SU-DHL-6 (cell line): Measurements from ENCODE around the gene MAG.

Experiments used
- H2AFZ ChIP-seq: fragments of 200-600 bp; sonication (generic); 2 replicates; pipeline ENCODE4 v1.6.1; 2014; ENCODE audit warnings: low read depth, mild to moderate bottlenecking, moderate library complexity, mixed read lengths, antibody characterized with exemption, low read length; ENCODE audit not compliant: severe bottlenecking
- H3F3A ChIP-seq: fragments of 200-600 bp; shearing (Covaris generic); 2 replicates; pipeline ENCODE4 v1.6.0; 2016; ENCODE audit warnings: antibody characterized with exemption, mild to moderate bottlenecking; ENCODE audit not compliant: insufficient read depth
- H3K27ac ChIP-seq: fragments of 200-600 bp; sonication (generic); 2 replicates; pipeline ENCODE4 v1.5.1; 2016; ENCODE audit warnings: low read depth, mild to moderate bottlenecking, low read length, moderate library complexity, mixed read lengths
- H3K27me3 ChIP-seq: fragments of 200-600 bp; sonication (generic), shearing (Covaris generic); 2 replicates; pipeline ENCODE4 v1.6.0; 2014; ENCODE audit warnings: mild to moderate bottlenecking, low read length
- H3K36me3 ChIP-seq: fragments of 200-600 bp; sonication (generic); 2 replicates; pipeline ENCODE4 v1.6.1; 2014; ENCODE audit warnings: mild to moderate bottlenecking, low read length, mixed read lengths
- H3K4me2 ChIP-seq: fragments of 300-600, 200-600 bp; shearing (Covaris generic), sonication (generic); 2 replicates; pipeline ENCODE4 v1.6.0; 2014; ENCODE audit warnings: low read length, low read depth, mild to moderate bottlenecking; ENCODE audit not compliant: poor library complexity, severe bottlenecking
- H3K4me3 ChIP-seq: fragments of 200-600 bp; sonication (generic); 2 replicates; pipeline ENCODE4 v1.5.1; 2014; ENCODE audit warnings: antibody characterized with exemption, low read length, mild to moderate bottlenecking, mixed read lengths; ENCODE audit not compliant: insufficient read depth, poor library complexity, severe bottlenecking
- H3K79me2 ChIP-seq: fragments of 200-600 bp; sonication (generic); 2 replicates; pipeline ENCODE4 v1.6.1; 2014; ENCODE audit warnings: mild to moderate bottlenecking, low read length, moderate library complexity; ENCODE audit not compliant: insufficient read depth
- H3K9ac ChIP-seq: fragments of 200-600 bp; sonication (generic); 2 replicates; pipeline ENCODE4 v1.7.0; 2014; ENCODE audit warnings: mild to moderate bottlenecking, low read length
- H3K9me2 ChIP-seq: fragments of 200-600 bp; sonication (generic); replicated peaks from 2 replicates; pipeline ENCODE4 v1.6.1; 2014; ENCODE audit warnings: low read length; ENCODE audit not compliant: insufficient read depth
- H3K9me3 ChIP-seq: fragments of 200-600 bp; sonication (generic); 2 replicates; pipeline ENCODE4 v1.6.1; 2014; ENCODE audit warnings: low read length, mixed read lengths; ENCODE audit not compliant: insufficient read depth
- H4K20me1 ChIP-seq: fragments of 200-600 bp; sonication (generic); 2 replicates; pipeline ENCODE4 v1.6.1; 2014; ENCODE audit warnings: low read depth, mild to moderate bottlenecking, antibody characterized with exemption, low read length, moderate library complexity, mixed read lengths
- CTCF ChIP-seq: fragments of 200-600 bp; sonication (generic); IDR thresholded peaks from one replicate; pipeline ENCODE4 v1.5.1; 2017; ENCODE audit warnings: antibody characterized with exemption, mild to moderate bottlenecking, low read length, moderate library complexity; ENCODE audit not compliant: insufficient read depth, poor library complexity, severe bottlenecking
- EZH2phosphoT487 ChIP-seq: fragments of 200-600 bp; sonication (generic), shearing (Covaris generic); conservative IDR thresholded peaks from 2 replicates; pipeline ENCODE4 v1.6.1; 2018; ENCODE audit warnings: mild to moderate bottlenecking, antibody characterized with exemption, low read length, moderate library complexity, mixed read lengths

Gene MAG

GRCh38 chr19:35360880-35361420, 69.0 kb downstream of the MAG start:
- Histone ChIP-seq H3K9me3 (no peaks in the 10 kb centered on the region), H4K20me1 (no peaks in the 10 kb centered on the region), H3K4me3 (no peak overlapping the region), H3K27ac (no peak overlapping the region), H2AFZ (no peak overlapping the region), H3K9me2 (no peaks in the 10 kb centered on the region), H3K79me2 (no peaks in the 10 kb centered on the region), H3K9ac (no peak overlapping the region), H3K27me3 (no peaks in the 10 kb centered on the region), H3K36me3 (no peaks in the 10 kb centered on the region), H3F3A (no peaks in the 10 kb centered on the region), H3K4me2 (no peak overlapping the region)
- no peak for TF ChIP-seq EZH2phosphoT487
- no peak for TF ChIP-seq CTCF

GRCh38 chr19:35362261-35363000, 70.5 kb downstream of the MAG start:
- Histone ChIP-seq H3K36me3 (no peaks in the 10 kb centered on the region), H3K79me2 (no peaks in the 10 kb centered on the region), H3K9ac (no peak overlapping the region), H3F3A (no peaks in the 10 kb centered on the region), H3K27me3 (no peaks in the 10 kb centered on the region), H3K9me2 (no peaks in the 10 kb centered on the region), H3K4me2 (no peak overlapping the region), H3K27ac (no peak overlapping the region), H3K9me3 (no peaks in the 10 kb centered on the region), H4K20me1 (no peaks in the 10 kb centered on the region), H3K4me3 (no peak overlapping the region), H2AFZ (no peak overlapping the region)
- TF ChIP-seq CTCF = no peak
- TF ChIP-seq EZH2phosphoT487 = no peak

- no peak overlapping the region for H2AFZ ChIP-seq
- H4K20me1 ChIP-seq = no peaks in the 10 kb centered on the region
- no peak overlapping the region for H3K9ac ChIP-seq
- no peaks in the 10 kb centered on the region for H3K9me3 ChIP-seq
- H3K27me3 ChIP-seq = no peaks in the 10 kb centered on the region
- H3K79me2 ChIP-seq = no peaks in the 10 kb centered on the region
- H3K36me3 ChIP-seq = no peaks in the 10 kb centered on the region
- H3K4me2 ChIP-seq = no peak overlapping the region
- no peak overlapping the region for H3K4me3 ChIP-seq
- TF ChIP-seq EZH2phosphoT487 = no peak
- TF ChIP-seq CTCF = no peak
- no peaks in the 10 kb centered on the region for H3F3A ChIP-seq
- no peak overlapping the region for H3K27ac ChIP-seq
- no peaks in the 10 kb centered on the region for H3K9me2 ChIP-seq
These were observed 71.1 kb downstream of the MAG start for GRCh38 chr19:35363001-35363590.
